Heart right ventricle (tissue), 16 donors: ENCODE measurements around the gene LRRTM3. TPM values are rescaled to one million over a fixed set of nuclear protein-coding genes. Genes with fewer than 3 reads are reported as not detected.

Experiments used
- ATAC-seq, 8 donors: fragments of 200-7000 bp; cut with Tn5 transposase; one replicate each; pipeline ENCODE4 v1.9.1; 2020; ENCODE audit warnings: mild to moderate bottlenecking in 8 of 8, moderate library complexity in 8 of 8, moderate number of reproducible peaks in 1 of 8
- DNase-seq, 2 donors: peaks; one replicate each; pipeline ENCODE4 v3.0.0-alpha.2; 2020
- H3K27ac ChIP-seq, 10 donors: fragments of 200-600 bp; sonication (generic) in 2 of 10; one replicate each; pipeline versions ENCODE4 v1.5.0 to v1.8.0; 2020 to 2022; ENCODE audit warnings: mild to moderate bottlenecking in 3 of 10
- H3K27me3 ChIP-seq, 7 donors: fragments of 200-600 bp; one replicate each; pipeline ENCODE4 v1.8.0; 2021 to 2022; ENCODE audit warnings: mild to moderate bottlenecking in 2 of 7
- H3K36me3 ChIP-seq, 9 donors: fragments of 200-600 bp; sonication (generic) in 1 of 9; one replicate each; pipeline versions ENCODE4 v1.5.0 to v1.8.0; 2020 to 2022; ENCODE audit warnings: mild to moderate bottlenecking in 2 of 9
- H3K4me1 ChIP-seq, 9 donors: fragments of 200-600 bp; sonication (generic) in 1 of 9; one replicate each; pipeline versions ENCODE4 v1.5.0 to v1.8.0; 2020 to 2022; ENCODE audit warnings: mild to moderate bottlenecking in 4 of 9
- H3K4me3 ChIP-seq, 10 donors: fragments of 200-600 bp; sonication (generic) in 2 of 10; one replicate each; pipeline versions ENCODE4 v1.5.0 to v1.8.0; 2020 to 2022; ENCODE audit warnings: mild to moderate bottlenecking in 7 of 10, moderate library complexity in 2 of 10
- H3K9me3 ChIP-seq, 11 donors: fragments of 200-600 bp in 10 of 11; sonication (generic) in 2 of 11; one replicate each; pipeline versions ENCODE4 v1.5.0 to v1.8.0; 2013 to 2022; ENCODE audit warnings: mild to moderate bottlenecking in 2 of 11, control low read depth in 1 of 11, moderate library complexity in 1 of 11
- WGBS, 2 donors: extraction: QIAGEN DNeasy Blood & Tissue Kit; methylation state at CpG; one replicate each; pipeline ENCODE4 v1.1.7; 2013; ENCODE audit warnings: inconsistent platforms in 1 of 2; 5-methylcytosine and 5-hydroxymethylcytosine counted together
- intact Hi-C, 10 donors: fragments of 100-400 bp; cut with DNase I; formaldehyde crosslinking; loops; one replicate each; pipeline versions ENCODE4 v1.11.1 to v1.14.2; 2022
- polyA plus RNA-seq, 2 donors: library from polyadenylated mRNA; stranded (reverse); fragments of 200-250 nt; gene quantifications; one replicate each; pipeline ENCODE4 v1.2.3, GENCODE V29; 2013
- total RNA-seq, 10 donors: library from RNA; stranded (reverse); fragmentation: NEBNext Ultra II Directional in 3 of 10; extraction: Animal tissue kit (Norgen Biotek cat#: 25700) in 3 of 10; gene quantifications; one replicate each; pipeline versions ENCODE4 v1.2.1 to v1.2.4, GENCODE V29; 2021 to 2023
- TF ChIP-seq, protein P1 (sequence below), 9 donors: fragments of 200-600 bp; sonication (generic) in 2 of 9; IDR thresholded peaks; one replicate each; pipeline versions ENCODE4 v1.5.0 to v1.8.0; 2021 to 2022; ENCODE audit warnings: antibody characterized with exemption in 9 of 9, mild to moderate bottlenecking in 5 of 9, moderate library complexity in 1 of 9
- donor health status: Arrhythmogenic right ventricular cardiomyopathy.
- donor health status: ischemic (EF 13 %, LVEDD 7.1; RV severe dilation, severe dysfunction).
- donor health status: healthy with polysubstance abuse.
- donor health status: DM: no; HTN: yes; CAD: no.
- donor health status: DM: no; HTN: no; CAD: no.
- donor health status: ischemic (EF 25% LVEDD 6.9; RV normal size, moderate dysfunction).
- donor health status: ischemic (EF 25% LVEDD 5.7; RV mildly dilated, moderate dysfunction).
- donor health status: healthy.
- donor health status: DM: yes; HTN: yes; CAD: no.
- donor health status: Ischemic cardiomyopathy.
- donor health status: ischemic (EF 35%, LVEDD 5.7; RV mildly dilated, moderate dysfunction).
- donor health status: nonischemic (EF 11% LVEDD 7.7; RV severe dilation, severe dysfunction).
- donor health status: DM: yes; HTN: yes; CAD: no.
- donor health status: PGD.
- donor health status: ischemic (EF 29% LVEDD 5.4; RV normal size, mild dysfunction).
- donor health status: nonischemic (EF 23%, LVEDD 6.1; RV moderate dilation, normal function).

Gene LRRTM3
- total and polyA plus RNA-seq, 12 donors = not detected

DNA sequence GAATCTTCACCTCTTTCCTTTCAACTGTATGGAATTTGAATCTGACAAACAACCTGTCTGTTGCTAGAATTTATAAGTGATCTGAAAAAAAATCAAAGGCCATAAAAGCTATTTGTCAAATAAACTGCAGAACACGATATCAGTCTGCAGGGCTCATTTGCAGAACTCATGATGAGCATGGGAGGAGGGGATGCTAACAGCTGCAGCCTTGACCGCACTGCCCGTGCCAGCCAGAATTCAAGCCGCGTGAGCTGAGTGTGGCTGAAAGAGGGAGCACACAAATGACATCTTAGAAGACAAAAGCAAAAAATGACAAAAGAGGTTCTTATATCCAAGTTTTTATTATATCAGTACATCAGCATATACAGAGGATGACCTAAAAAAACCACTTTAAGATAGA is 15.7 kb downstream of the LRRTM3 start:
- Histone ChIP-seq H3K4me1 (no peaks in the 10 kb centered on the region), H3K27ac (no peak overlapping the region), H3K36me3 (no peaks in the 10 kb centered on the region), H3K9me3 (peaks cover 0 to 7% (median 0%) of the 10 kb centered on the region in 11 donors), H3K4me3 (no peak overlapping the region), H3K27me3 (no peaks in the 10 kb centered on the region)
- ATAC-seq (peak in 1 of 8 donors; percentile 62), DNase-seq (no peak)
- WGBS, 2 donors = 64 to 78% methylated on average over 5 of the region's 5 CpGs
- intact Hi-C loops = no loop called here
- TF ChIP-seq, protein P1, sequence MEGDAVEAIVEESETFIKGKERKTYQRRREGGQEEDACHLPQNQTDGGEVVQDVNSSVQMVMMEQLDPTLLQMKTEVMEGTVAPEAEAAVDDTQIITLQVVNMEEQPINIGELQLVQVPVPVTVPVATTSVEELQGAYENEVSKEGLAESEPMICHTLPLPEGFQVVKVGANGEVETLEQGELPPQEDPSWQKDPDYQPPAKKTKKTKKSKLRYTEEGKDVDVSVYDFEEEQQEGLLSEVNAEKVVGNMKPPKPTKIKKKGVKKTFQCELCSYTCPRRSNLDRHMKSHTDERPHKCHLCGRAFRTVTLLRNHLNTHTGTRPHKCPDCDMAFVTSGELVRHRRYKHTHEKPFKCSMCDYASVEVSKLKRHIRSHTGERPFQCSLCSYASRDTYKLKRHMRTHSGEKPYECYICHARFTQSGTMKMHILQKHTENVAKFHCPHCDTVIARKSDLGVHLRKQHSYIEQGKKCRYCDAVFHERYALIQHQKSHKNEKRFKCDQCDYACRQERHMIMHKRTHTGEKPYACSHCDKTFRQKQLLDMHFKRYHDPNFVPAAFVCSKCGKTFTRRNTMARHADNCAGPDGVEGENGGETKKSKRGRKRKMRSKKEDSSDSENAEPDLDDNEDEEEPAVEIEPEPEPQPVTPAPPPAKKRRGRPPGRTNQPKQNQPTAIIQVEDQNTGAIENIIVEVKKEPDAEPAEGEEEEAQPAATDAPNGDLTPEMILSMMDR (IDR thresholded peaks at IDR 0.05) = no peak

DNA sequence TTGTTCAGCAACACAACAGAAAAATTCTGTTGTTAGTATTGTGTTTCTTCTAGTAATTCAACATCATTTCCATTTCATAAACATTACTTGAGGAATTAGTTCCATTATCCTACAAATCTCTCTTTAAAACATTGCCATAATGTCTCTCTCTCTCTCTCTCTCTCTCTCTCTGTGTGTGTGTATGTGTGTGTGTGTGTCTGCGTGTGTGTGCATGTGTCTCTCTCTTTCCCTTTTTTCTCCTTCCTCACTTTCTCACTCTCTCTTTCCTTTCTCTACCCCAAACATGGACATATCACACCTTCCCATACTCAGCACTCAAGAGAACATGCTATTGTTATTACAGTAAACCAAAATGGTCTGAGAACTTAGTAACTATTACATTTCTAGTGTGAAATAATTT is 16.6 kb downstream of the LRRTM3 start:
- no peaks in the 10 kb centered on the region for H3K4me1 ChIP-seq
- no peak for DNase-seq
- no peaks in the 10 kb centered on the region for H3K36me3 ChIP-seq
- no peak overlapping the region for H3K4me3 ChIP-seq
- H3K27me3 ChIP-seq = no peaks in the 10 kb centered on the region
- intact Hi-C loops = no loop called here
- no peak overlapping the region for H3K27ac ChIP-seq
- peaks cover 0 to 7% (median 0%) of the 10 kb centered on the region in 11 donors for H3K9me3 ChIP-seq
- 81 to 91% methylated on average over 1 of the region's 1 CpG for WGBS, 2 donors
- no peak for ATAC-seq
- TF ChIP-seq, protein P1 (IDR thresholded peaks at IDR 0.05) = no peak

DNA sequence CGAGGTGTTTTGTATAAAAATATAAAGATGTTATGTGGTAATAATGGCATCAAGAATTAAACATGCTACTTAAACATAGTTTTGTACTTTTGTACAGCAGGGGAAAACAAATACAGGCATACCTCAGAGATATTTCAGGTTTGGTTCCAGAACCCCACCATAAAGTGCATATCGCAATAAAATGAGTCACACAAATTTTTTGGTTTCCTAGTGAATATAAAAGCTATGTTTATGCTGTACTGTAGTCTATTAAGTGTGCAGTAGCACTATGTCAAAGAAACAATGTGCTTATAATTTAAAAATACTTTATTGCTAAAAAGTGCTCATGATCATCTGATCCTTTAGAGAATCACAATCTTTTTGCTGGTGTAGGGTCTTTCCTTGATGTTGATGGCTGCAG is 17.8 kb downstream of the LRRTM3 start:
- ATAC-seq (no peak), DNase-seq (no peak)
- H3K4me1 ChIP-seq = no peaks in the 10 kb centered on the region
- intact Hi-C loops = no loop called here
- WGBS, 2 donors = 93 to 95% methylated on average over 2 of the region's 2 CpGs
- no peaks in the 10 kb centered on the region for H3K27me3 ChIP-seq
- H3K27ac ChIP-seq = no peak overlapping the region
- TF ChIP-seq, protein P1 (IDR thresholded peaks at IDR 0.05) = no peak
- H3K36me3 ChIP-seq = no peaks in the 10 kb centered on the region
- no peak overlapping the region for H3K4me3 ChIP-seq
- peaks cover 0 to 7% (median 0%) of the 10 kb centered on the region in 11 donors for H3K9me3 ChIP-seq

DNA sequence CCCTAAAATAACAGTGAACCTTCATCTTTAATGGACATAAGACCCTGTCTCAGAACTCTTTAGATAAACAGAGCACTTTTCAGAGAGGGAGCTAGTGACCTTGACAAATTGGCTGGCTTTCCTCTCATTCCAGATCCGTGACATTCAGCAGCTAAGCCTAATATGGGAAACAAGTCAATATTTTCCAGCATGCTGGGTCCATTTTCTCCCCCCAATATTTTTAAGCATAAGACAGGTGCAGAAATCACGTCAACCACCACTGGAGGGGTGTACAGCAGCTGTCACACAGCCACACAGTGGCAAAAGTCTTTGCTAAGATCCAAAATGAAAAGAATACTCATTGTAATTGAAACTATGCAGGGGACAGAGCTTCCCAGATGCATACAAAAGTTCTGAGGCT is 26.1 kb downstream of the LRRTM3 start:
- WGBS, 2 donors = 33 to 37% methylated on average over 2 of the region's 2 CpGs
- intact Hi-C loops = loop anchor here in 2 of 10 donors (10.0 kb wide), 2 partner anchors 563 to 573 kb away; no protein-coding TSS in a partner anchor
- Histone ChIP-seq H3K4me1 (peaks cover 0 to 10% (median 0%) of the 10 kb centered on the region in 9 donors), H3K27me3 (no peaks in the 10 kb centered on the region), H3K9me3 (no peaks in the 10 kb centered on the region), H3K36me3 (no peaks in the 10 kb centered on the region), H3K27ac (no peak overlapping the region), H3K4me3 (no peak overlapping the region)
- TF ChIP-seq, protein P1 (IDR thresholded peaks at IDR 0.05) = no peak
- ATAC-seq (peak in 1 of 8 donors; percentile 39), DNase-seq (no peak)
